ENCODE measurements around the gene SHISA6.

GRCh38 chr17:11430751-11431150 is 189.7 kb downstream of the SHISA6 start:
- TF ChIP-seq CTCF (IDR thresholded peaks at IDR 0.05): no peak
- TF ChIP-seq POLR2A (IDR thresholded peaks at IDR 0.05): no peak

Data from heart left ventricle (tissue), 13 donors.